Osteocyte (in vitro differentiated cells): ENCODE measurements around the gene OPA1. TPM values are rescaled to one million over a fixed set of nuclear protein-coding genes. Genes with fewer than 3 reads are reported as not detected.

Experiments
- DNase-seq: peaks from one replicate; pipeline ENCODE4 v3.0.0; 2021; ENCODE audit warnings: mixed read lengths; ENCODE audit not compliant: unreplicated experiment; ENCODE audit errors: extremely low spot score
- H3K27ac Mint-ChIP-seq: one replicate; pipeline ENCODE4 v1.8.0; 2021; ENCODE audit warnings: mild to moderate bottlenecking, mixed read lengths; ENCODE audit not compliant: unreplicated experiment
- H3K27me3 Mint-ChIP-seq: one replicate; pipeline ENCODE4 v1.8.0; 2021; ENCODE audit warnings: mixed read lengths; ENCODE audit not compliant: unreplicated experiment
- H3K36me3 Mint-ChIP-seq: one replicate; pipeline ENCODE4 v1.8.0; 2021; ENCODE audit warnings: mixed read lengths; ENCODE audit not compliant: unreplicated experiment
- H3K4me1 Mint-ChIP-seq: one replicate; pipeline ENCODE4 v1.8.0; 2021; ENCODE audit warnings: mixed read lengths; ENCODE audit not compliant: unreplicated experiment
- H3K4me3 Mint-ChIP-seq: one replicate; pipeline ENCODE4 v1.8.0; 2021; ENCODE audit warnings: mild to moderate bottlenecking, moderate library complexity, mixed read lengths; ENCODE audit not compliant: unreplicated experiment
- H3K9me3 Mint-ChIP-seq: one replicate; pipeline ENCODE4 v1.8.0; 2021; ENCODE audit warnings: mixed read lengths; ENCODE audit not compliant: unreplicated experiment
- total RNA-seq: library from RNA; stranded (reverse); gene quantifications from 2 replicates; pipeline ENCODE4 v1.2.1, GENCODE V29; 2021
- TF ChIP-seq, protein P1 (sequence below): fragments of 200-600 bp; sonication (generic); IDR thresholded peaks from 2 replicates; pipeline ENCODE4 v1.5.0; 2021; ENCODE audit warnings: antibody characterized with exemption, mild to moderate bottlenecking, moderate library complexity

The OPA1 gene
- total RNA-seq, 1 donor from 2014 or later: 49.6 TPM

- H3K27me3 Mint-ChIP-seq: no peaks in the 10 kb centered on the region
- no peak for DNase-seq
Measured at GRCh38 chr3:193656445-193656844, 63.4 kb downstream of the OPA1 start.

DNA sequence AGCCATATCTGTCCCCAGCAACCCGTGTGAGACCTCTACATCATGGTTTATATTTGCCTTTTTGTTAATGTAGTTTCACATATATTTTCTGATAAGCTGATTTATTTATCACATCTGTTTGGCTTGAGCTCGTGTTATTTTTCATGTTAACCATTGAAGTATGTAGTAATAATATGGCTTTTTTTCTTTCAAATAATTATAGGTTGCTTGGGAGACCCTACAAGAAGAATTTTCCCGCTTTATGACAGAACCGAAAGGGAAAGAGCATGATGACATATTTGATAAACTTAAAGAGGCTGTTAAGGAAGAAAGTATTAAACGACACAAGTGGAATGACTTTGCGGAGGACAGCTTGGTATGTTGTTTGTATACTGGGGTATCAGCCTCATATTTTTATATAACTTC, 63.9 kb downstream of the OPA1 start:
- no peaks in the 10 kb centered on the region for H3K27me3 Mint-ChIP-seq
- H3K4me3 Mint-ChIP-seq: no peak overlapping the region
- TF ChIP-seq, protein P1, sequence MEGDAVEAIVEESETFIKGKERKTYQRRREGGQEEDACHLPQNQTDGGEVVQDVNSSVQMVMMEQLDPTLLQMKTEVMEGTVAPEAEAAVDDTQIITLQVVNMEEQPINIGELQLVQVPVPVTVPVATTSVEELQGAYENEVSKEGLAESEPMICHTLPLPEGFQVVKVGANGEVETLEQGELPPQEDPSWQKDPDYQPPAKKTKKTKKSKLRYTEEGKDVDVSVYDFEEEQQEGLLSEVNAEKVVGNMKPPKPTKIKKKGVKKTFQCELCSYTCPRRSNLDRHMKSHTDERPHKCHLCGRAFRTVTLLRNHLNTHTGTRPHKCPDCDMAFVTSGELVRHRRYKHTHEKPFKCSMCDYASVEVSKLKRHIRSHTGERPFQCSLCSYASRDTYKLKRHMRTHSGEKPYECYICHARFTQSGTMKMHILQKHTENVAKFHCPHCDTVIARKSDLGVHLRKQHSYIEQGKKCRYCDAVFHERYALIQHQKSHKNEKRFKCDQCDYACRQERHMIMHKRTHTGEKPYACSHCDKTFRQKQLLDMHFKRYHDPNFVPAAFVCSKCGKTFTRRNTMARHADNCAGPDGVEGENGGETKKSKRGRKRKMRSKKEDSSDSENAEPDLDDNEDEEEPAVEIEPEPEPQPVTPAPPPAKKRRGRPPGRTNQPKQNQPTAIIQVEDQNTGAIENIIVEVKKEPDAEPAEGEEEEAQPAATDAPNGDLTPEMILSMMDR: no peak

More at GRCh38 chr3:193656445-193656844, 63.4 kb downstream of the OPA1 start:
- TF ChIP-seq, protein P1: no peak
- H3K4me1 Mint-ChIP-seq: peaks cover 15% of the 10 kb centered on the region
- no peaks in the 10 kb centered on the region for H3K9me3 Mint-ChIP-seq
- no peak overlapping the region for H3K27ac Mint-ChIP-seq
- peaks cover 42% of the 10 kb centered on the region for H3K36me3 Mint-ChIP-seq
- no peak overlapping the region for H3K4me3 Mint-ChIP-seq

GRCh38 chr3:193660171-193660570, 67.2 kb downstream of the OPA1 start:
- no peak overlapping the region for H3K4me3 Mint-ChIP-seq
- H3K27ac Mint-ChIP-seq: no peak overlapping the region
- DNase-seq: no peak
- H3K9me3 Mint-ChIP-seq: no peaks in the 10 kb centered on the region
- peaks cover 37% of the 10 kb centered on the region for H3K36me3 Mint-ChIP-seq
- TF ChIP-seq, protein P1: no peak
- H3K27me3 Mint-ChIP-seq: no peaks in the 10 kb centered on the region
- H3K4me1 Mint-ChIP-seq: peaks cover 10% of the 10 kb centered on the region

More for the DNA sequence above, 63.9 kb downstream of the OPA1 start:
- Mint-ChIP-seq H3K36me3 (peaks cover 43% of the 10 kb centered on the region), H3K27ac (no peak overlapping the region), H3K9me3 (no peaks in the 10 kb centered on the region), H3K4me1 (peaks cover 15% of the 10 kb centered on the region)
- DNase-seq: no peak

GRCh38 chr3:193660698-193661411, 67.8 kb downstream of the OPA1 start:
- Mint-ChIP-seq H3K4me1 (peaks cover 6% of the 10 kb centered on the region), H3K36me3 (peaks cover 37% of the 10 kb centered on the region), H3K4me3 (no peak overlapping the region), H3K27ac (no peak overlapping the region), H3K9me3 (no peaks in the 10 kb centered on the region), H3K27me3 (no peaks in the 10 kb centered on the region)
- TF ChIP-seq, protein P1: no peak
- DNase-seq: no peak

DNA sequence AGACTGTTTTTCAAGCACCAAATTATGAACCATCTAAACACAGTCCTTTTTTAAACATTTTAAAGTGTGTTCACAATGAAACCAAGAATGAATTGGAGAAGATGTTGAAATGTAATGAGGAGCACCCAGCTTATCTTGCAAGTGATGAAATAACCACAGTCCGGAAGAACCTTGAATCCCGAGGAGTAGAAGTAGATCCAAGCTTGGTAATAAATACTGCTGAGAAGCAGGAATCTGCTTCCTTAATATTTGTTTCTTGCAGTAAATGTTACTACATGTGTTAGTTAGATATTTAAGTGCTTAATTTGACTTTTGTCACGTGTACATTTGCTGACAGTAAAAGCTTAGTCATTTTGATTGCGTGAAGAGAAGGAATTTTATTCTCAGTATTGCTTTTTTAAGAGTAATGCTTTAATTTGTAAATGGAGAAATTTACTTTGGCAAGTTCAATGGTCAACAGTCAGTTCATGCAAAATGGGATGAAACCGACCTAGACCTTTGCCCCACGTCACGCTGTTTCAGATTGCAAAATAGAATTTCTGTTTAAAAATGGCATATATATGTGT, 69.8 kb downstream of the OPA1 start:
- peaks cover 37% of the 10 kb centered on the region for H3K36me3 Mint-ChIP-seq
- H3K4me3 Mint-ChIP-seq: no peak overlapping the region
- TF ChIP-seq, protein P1: no peak
- no peaks in the 10 kb centered on the region for H3K4me1 Mint-ChIP-seq
- H3K27ac Mint-ChIP-seq: no peak overlapping the region
- H3K9me3 Mint-ChIP-seq: no peaks in the 10 kb centered on the region
- H3K27me3 Mint-ChIP-seq: no peaks in the 10 kb centered on the region
- no peak for DNase-seq
